GM03348 (cell line): ENCODE measurements around the gene ESR1.
A peak's percentile ranks its signal among the peaks of the same experiment; 100 is the strongest.

ENCODE experiments used
- DNase-seq: peaks from one replicate; pipeline ENCODE4 v3.0.0; 2012; ENCODE audit warnings: low spot score

The ESR1 gene

DNA sequence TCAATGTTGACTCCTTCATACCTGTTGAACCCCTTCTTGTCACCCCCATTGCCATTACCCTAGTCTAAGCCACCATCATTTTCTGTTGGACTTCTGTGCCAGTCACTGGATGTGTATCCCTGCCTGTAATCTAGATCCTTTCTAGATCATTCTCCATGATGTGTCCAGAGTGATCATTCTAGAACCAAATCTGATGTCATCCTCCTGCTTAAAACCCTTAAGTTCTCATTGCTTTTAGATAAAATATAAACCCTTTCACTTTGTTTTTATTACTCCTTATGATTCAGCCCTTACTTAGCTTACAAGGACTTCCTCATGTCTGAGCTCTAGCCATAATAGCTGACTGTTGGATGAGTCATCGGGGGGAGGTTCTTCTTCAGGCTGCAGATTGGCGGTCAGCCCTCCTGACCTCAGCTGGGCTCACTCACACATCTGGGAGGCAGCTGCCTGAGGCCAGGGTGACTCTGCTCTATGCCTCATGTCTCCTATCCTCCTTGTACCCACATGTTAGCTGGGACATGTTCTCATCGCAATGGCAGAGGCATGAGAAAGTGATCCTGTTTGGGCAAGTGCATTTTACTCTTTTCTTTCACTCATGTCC is 287.6 kb downstream of the ESR1 start:
- peak; percentile 92 for DNase-seq

- DNase-seq = peak; percentile 73
Measured at GRCh38 chr6:152096863-152097496, 289.5 kb downstream of the ESR1 start.

DNA sequence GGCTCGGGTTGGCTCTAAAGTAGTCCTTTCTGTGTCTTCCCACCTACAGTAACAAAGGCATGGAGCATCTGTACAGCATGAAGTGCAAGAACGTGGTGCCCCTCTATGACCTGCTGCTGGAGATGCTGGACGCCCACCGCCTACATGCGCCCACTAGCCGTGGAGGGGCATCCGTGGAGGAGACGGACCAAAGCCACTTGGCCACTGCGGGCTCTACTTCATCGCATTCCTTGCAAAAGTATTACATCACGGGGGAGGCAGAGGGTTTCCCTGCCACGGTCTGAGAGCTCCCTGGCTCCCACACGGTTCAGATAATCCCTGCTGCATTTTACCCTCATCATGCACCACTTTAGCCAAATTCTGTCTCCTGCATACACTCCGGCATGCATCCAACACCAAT is 291.2 kb downstream of the ESR1 start:
- no peak for DNase-seq

DNA sequence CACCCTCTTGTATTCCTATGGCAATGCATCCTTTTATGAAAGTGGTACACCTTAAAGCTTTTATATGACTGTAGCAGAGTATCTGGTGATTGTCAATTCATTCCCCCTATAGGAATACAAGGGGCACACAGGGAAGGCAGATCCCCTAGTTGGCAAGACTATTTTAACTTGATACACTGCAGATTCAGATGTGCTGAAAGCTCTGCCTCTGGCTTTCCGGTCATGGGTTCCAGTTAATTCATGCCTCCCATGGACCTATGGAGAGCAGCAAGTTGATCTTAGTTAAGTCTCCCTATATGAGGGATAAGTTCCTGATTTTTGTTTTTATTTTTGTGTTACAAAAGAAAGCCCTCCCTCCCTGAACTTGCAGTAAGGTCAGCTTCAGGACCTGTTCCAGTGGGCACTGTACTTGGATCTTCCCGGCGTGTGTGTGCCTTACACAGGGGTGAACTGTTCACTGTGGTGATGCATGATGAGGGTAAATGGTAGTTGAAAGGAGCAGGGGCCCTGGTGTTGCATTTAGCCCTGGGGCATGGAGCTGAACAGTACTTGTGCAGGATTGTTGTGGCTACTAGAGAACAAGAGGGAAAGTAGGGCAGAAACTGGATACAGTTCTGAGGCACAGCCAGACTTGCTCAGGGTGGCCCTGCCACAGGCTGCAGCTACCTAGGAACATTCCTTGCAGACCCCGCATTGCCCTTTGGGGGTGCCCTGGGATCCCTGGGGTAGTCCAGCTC is 292.1 kb downstream of the ESR1 start:
- no peak for DNase-seq

DNA sequence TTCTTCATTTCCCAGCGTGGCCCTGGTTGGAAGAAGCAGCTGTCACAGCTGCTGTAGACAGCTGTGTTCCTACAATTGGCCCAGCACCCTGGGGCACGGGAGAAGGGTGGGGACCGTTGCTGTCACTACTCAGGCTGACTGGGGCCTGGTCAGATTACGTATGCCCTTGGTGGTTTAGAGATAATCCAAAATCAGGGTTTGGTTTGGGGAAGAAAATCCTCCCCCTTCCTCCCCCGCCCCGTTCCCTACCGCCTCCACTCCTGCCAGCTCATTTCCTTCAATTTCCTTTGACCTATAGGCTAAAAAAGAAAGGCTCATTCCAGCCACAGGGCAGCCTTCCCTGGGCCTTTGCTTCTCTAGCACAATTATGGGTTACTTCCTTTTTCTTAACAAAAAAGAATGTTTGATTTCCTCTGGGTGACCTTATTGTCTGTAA is 292.7 kb downstream of the ESR1 start:
- peak; percentile 62 for DNase-seq

DNA sequence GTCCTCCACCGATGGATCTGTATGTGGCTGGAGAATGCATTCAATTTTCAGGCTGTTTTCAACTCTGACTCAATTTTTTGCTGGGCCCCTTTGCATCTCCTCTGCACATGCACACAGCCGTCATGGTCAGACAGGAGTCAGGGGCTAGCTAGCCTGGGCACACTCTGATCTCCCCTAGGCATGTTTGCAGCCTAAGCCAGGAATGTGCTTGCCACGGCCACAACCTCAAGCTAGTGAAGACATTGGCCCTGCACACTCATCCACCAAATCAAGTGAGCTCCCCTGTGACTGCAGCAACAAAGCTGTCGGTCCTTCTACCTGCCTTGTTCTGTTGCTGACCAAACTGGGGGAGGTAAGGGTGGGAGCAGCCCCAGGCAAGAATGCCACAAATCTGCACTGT is 300.5 kb downstream of the ESR1 start:
- DNase-seq = no peak

- peak; percentile 45 for DNase-seq
Measured at GRCh38 chr6:152110886-152111820, 303.7 kb downstream of the ESR1 start.

DNA sequence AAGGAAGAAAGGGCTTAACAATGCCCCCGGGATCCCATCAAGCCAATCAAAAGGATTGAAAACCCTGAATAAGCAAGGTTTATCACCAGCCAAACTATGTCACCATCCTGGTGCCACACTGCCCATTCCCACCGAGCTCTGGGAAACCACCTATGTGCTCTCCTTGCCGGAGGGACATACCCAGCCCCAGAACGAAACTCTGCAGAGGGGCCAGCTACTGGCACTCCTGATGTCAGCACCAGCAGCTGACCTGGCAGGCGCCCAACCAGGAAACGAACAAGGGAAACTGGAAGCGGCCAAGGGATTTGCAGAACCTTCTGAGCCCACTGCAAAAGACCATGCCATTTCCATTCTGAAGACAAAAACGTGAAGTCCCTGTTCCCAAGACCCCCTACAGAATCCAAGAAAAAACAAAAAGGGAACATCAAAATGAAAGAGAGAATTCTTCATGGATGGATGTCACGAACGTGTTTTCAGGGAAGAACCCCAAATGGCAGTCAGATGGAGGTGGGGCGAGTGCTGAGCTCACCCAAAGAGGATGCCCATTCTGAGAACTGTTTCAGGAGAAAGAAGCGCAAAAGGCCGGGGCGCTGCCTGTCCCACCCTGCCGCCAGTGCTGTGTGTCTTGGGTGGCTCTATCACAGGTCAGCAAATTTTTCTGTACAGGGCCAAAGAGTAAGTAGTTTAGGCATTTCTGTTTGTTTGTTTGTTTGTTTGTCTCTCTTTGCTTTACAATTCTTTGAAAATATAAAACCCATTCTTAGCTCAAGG is 305.2 kb downstream of the ESR1 start:
- no peak for DNase-seq

- DNase-seq = no peak
Measured at GRCh38 chr6:152117156-152118133, 310.0 kb downstream of the ESR1 start.

- DNase-seq = no peak
Measured at GRCh38 chr6:152118224-152118623, 310.7 kb downstream of the ESR1 start.

DNA sequence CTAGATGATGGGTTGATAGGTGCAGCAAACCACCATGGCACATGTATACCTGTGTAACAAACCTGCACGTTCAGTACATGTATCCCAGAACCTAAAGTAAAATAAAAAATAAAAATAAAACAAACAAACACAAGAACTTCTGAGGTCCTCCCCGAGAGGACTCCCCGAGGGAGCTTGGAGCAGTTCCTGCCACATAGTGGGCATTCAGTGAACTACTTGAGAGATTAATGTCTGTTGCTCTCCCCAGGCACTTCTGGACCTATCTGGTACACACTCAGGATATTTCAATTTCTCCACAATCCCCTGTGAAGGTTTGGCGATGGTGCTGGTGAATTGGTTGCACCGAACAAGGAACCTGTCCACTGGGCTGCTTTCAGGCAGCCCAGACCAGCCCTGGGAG is 311.2 kb downstream of the ESR1 start:
- no peak for DNase-seq

- no peak for DNase-seq
Measured at GRCh38 chr6:152119831-152120230, 312.3 kb downstream of the ESR1 start.

- no peak for DNase-seq
Measured at GRCh38 chr6:152121910-152122309, 314.4 kb downstream of the ESR1 start.

DNA sequence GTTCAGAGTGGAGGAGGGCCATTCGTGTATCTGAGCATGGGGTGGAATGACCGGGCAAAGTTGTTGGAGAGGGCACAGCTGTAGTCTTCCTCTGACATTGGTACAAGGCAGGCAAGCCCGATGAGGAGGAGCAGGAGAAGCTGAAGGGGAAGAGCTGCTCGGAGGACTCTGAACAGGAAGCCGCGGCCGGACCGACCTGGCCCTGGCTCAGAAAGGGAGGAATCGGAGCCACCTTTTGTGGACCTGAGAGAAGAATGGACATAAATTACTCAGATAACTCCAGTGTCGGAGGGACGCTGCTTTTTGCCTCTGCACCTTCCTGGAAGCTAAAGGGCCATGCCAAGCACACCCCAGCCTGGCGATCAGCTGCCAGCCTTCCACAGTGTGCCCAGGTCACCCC is 315.0 kb downstream of the ESR1 start:
- DNase-seq = no peak

GRCh38 chr6:152123076-152123475 is 315.6 kb downstream of the ESR1 start:
- DNase-seq = no peak

GRCh38 chr6:152124429-152125074 is 317.1 kb downstream of the ESR1 start:
- DNase-seq = peak; percentile 70

GRCh38 chr6:152127432-152128165 is 320.1 kb downstream of the ESR1 start:
- DNase-seq = no peak

DNA sequence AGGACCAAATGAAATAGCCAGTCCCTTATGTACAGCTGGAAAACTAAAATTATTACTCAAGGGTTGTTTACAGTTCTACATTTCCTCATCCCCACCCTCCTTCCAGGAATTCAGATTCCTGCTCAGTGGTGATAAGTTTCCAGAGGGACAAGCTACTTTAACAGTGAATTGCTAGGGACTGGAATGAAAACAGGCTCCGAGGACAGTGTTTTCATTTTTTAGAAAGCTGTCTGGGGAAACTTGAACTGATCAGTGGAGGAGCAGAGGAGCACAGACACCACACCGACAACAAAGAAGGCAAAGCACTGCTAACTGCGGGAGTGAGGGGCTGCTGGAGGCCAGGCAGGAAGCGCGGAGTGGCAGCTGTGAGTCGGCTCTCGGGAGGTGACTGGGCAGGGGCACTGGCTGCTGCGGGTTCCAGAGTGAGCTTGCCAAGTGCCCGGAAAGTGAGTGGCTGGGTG is 322.2 kb downstream of the ESR1 start:
- peak; percentile 73 for DNase-seq

DNA sequence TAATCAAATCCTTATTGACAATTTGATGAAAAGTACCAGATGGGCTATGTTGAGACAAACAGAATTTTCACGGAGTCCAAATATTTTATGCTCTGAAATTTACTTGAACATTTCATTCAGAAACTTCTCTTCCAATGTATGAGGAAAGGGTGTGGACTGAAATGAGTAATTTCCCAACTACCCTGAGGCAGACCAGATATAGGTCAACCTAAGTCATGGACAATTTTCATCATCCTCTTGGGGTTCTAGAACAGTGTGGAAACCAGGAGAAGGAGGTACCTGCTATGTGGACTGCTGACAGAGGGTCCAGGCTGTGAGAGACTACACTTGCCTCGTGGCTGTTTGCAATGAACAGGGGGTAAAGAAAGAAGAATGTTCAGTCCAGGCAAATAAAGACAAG is 323.0 kb downstream of the ESR1 start:
- DNase-seq = no peak
